Hepatic stellate cell (primary cell): ENCODE data around the gene ITFG2.
"Not testable (repeated sequence)": the region's sequence is repeated elsewhere in the genome, so short reads cannot be mapped to it uniquely, and the experiment has no call there.

Experiments
- DNase-seq: peaks from one replicate; pipeline ENCODE4 v3.0.0; 2011; ENCODE audit warnings: low spot score

ITFG2 gene

GRCh38 chr12:2812290-2813213 lies at the start of gene ITFG2:
Gene ITFG2 (plus strand): TSS chr12:2812668. CDS start chr12:2812761, 93 bp downstream.
- DNase-seq: peak; percentile 96

- no peak for DNase-seq
These were observed 48.1 kb upstream of the ITFG2 start for GRCh38 chr12:2764398-2764797.

- DNase-seq: no peak
These were observed 47.4 kb upstream of the ITFG2 start for GRCh38 chr12:2765052-2765451.

GRCh38 chr12:2765608-2766007 lies 46.9 kb upstream of the ITFG2 start:
- no peak for DNase-seq

GRCh38 chr12:2768224-2768961 lies 44.1 kb upstream of the ITFG2 start:
- DNase-seq: no peak

- no peak for DNase-seq
These were observed 42.5 kb upstream of the ITFG2 start for GRCh38 chr12:2769866-2770533.

- not testable (repeated sequence) for DNase-seq
These were observed 41.9 kb upstream of the ITFG2 start for GRCh38 chr12:2770544-2770943.

- no peak for DNase-seq
These were observed 40.1 kb upstream of the ITFG2 start for GRCh38 chr12:2772370-2772769.

- DNase-seq: no peak
These were observed 39.1 kb upstream of the ITFG2 start for GRCh38 chr12:2773199-2773875.

GRCh38 chr12:2775431-2775830 lies 37.0 kb upstream of the ITFG2 start:
- no peak for DNase-seq

GRCh38 chr12:2776129-2776806 lies 36.2 kb upstream of the ITFG2 start:
- DNase-seq: no peak

GRCh38 chr12:2779281-2779680 lies 33.2 kb upstream of the ITFG2 start:
- no peak for DNase-seq

GRCh38 chr12:2783936-2784600 lies 28.4 kb upstream of the ITFG2 start:
- peak; percentile 69 for DNase-seq

GRCh38 chr12:2785017-2785416 lies 27.5 kb upstream of the ITFG2 start:
- DNase-seq: no peak

GRCh38 chr12:2791089-2791488 lies 21.4 kb upstream of the ITFG2 start:
- no peak for DNase-seq

- no peak for DNase-seq
These were observed 19.6 kb upstream of the ITFG2 start for GRCh38 chr12:2792671-2793500.

- DNase-seq: no peak
These were observed 18.9 kb upstream of the ITFG2 start for GRCh38 chr12:2793561-2793960.

- peak; percentile 75 for DNase-seq
These were observed 18.2 kb upstream of the ITFG2 start for GRCh38 chr12:2794191-2794735.

GRCh38 chr12:2794736-2795289 lies 17.7 kb upstream of the ITFG2 start, which contains the start of gene FKBP4:
Gene FKBP4 (plus strand): TSS chr12:2794970. CDS start chr12:2795140, 170 bp downstream.
- peak; percentile 92 for DNase-seq
